Right renal pelvis (tissue), 4 donors: ENCODE results near the gene RNF123. TPM values are rescaled to one million over a fixed set of nuclear protein-coding genes. Genes with fewer than 3 reads are reported as not detected.
"Not testable (repeated sequence)": the region's sequence is repeated elsewhere in the genome, so short reads cannot be mapped to it uniquely, and the experiment has no call there.

Experiments
- DNase-seq, 4 donors: peaks; one replicate each; pipeline ENCODE4 v3.0.0-alpha.2; 2013; ENCODE audit warnings: low read depth in 4 of 4, low spot score in 3 of 4, missing footprints in 1 of 4
- polyA plus RNA-seq, 4 donors: library from polyadenylated mRNA; unstranded; fragments of 120-200 nt; gene quantifications; one replicate each; pipeline ENCODE4 v1.2.1, GENCODE V29; 2013; ENCODE audit not compliant: insufficient read length in 4 of 4

The RNF123 gene
- polyA plus RNA-seq, 4 donors = 35.2 to 38.2 (median 36.8) TPM

DNA sequence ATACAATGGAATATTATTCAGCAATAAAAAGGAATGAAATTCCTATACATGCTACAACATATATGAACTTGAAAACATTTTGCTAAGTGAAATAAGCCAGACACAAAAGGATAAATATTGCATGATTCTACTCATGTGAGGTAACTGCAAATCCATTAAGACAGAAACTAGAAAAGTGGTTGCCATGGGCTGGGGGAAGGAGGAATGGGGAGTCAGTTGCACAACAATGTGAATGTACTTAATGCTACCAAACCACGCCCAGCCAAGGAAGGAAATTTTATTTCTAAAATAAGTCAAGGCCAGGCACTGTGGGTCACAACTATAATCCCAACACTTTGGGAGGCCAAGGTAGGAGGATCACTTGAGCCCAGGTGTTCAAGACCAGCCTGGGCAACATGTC is 44.2 kb downstream of the RNF123 start:
- no peak for DNase-seq

DNA sequence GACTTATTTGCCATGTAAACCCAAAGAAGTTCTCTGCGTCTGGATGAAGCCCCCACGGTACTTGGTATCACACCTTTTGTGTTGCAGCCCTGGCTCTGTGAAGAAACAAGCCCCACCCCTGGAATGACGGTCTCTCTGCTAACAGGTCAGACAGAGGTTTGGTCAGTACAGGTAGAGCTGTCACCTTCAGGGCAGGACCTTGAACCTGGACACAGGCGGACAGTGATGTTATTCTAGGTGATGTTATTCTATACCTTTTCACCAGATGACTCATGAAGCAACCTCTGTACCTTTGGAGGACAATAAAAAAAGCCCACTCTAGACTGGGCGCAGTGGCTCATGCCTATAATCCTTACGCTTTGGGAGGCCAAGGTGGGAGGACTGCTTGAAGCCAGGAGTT is 45.4 kb downstream of the RNF123 start:
- no peak for DNase-seq

DNA sequence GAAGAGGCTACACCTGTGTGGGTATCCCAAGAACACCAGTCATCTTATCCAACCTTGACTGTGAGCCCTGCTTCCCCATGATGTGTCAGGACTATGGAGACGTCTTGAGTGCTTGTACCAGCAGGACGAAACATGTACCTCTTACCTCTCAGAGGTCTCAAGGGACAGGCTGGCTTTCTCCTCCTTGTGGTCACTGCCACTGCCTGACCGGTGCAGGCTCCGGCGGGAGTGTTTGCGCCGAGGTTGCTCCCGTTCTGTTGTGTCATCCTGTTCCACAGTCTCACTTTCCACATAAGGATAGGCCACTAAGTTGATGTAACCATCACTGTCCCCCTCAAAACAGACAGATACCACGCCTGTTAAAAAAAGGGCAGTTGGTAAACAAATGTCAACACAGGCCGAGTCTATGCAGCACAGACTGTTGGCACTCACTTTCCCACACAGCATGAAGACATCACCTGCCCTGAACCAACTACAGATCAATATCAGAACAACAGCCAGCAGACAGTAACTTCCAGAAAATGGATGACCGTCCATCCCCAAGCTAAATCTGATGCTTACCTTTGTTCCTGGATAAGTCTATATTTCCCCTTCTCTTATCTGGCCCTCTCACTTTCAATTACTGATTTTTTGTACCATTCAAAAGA is 48.8 kb downstream of the RNF123 start:
- no peak for DNase-seq

DNA sequence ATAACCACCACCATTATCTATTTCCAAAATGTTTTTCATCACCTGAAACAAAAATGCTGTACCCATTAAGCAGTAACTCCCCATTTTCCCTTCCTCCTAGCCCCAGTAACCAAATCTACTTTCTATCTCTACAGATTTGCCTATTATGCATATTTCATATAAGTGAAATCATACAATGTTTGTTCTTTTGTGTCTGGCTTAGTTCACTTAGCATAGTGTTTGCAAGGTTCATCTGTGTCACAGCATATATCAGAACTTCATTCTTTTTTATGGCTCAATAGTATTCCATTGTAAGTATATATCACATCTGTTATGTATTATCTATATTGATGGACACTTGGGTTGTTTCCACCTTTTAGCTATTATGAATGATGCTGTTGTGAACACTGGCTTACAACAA is 51.1 kb downstream of the RNF123 start:
- no peak for DNase-seq

DNA sequence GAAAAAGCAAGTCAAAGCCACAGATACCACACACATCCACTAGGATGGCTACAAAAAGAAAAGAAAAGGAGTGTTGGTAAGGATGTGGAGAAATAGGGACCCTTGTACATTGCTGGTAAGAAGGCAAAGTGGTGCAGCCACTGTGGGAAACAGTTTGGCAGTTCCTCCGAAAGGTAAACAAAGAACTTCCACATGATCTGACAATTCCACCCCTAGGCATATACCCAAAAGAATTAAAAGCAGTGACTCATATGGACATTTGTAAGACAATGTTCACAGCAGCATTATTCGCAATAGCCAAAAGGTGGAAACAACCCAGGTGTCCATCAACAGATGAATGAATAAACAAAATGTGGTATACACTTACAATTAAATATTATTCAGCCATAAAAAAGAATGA is 56.6 kb downstream of the RNF123 start:
- no peak for DNase-seq

DNA sequence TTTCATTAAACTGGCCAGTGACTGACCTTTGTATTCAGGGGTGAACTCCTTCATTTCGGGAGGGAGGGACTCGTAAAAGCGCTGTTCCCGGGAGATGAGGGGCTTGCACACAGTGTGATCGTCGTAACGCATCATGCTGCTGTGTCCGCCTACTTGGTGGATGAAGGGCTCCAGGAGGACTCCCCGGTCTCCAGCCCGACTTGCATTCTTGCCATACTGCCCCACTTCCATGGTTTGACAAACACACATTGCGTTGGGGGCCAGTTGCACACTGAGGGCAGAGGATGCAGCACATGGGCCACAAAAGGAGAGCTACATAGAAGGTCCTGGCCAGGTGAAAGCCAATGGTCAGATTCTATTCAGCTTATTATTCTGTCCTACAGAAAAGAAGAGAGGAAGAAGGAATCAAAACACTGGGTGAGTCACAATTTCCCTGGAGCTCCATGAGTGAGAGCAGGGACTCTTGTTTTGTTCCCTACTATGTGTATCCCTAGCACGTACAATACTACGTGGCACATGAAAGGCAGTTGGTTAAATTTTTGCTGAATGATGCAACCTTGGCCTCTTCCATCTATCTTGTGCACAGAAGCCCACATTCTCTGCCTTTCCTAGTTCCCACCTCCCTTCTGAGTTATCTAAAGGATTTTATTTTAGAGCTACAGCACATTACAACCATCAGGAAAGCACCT is 58.6 kb downstream of the RNF123 start:
- DNase-seq = no peak

DNA sequence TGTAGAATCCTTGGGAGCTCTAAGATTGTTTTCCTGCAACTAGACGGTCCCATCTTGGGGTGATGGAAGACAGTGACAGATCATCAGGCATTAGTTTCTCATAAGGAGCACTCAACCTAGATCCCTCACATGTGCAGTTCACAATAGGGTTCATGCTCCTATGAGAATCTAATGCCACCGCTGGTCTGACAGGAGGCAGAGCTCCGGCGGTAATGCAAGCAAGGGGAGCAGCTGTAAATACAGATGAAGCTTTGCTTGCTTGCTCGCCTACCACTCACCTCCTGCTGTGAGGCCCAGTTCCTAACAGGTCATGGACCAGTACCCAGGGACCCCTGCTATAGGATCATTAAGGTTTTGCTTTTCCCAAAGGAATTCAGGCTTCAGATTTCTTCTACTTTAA is 59.5 kb downstream of the RNF123 start:
- not testable (repeated sequence) for DNase-seq

DNA sequence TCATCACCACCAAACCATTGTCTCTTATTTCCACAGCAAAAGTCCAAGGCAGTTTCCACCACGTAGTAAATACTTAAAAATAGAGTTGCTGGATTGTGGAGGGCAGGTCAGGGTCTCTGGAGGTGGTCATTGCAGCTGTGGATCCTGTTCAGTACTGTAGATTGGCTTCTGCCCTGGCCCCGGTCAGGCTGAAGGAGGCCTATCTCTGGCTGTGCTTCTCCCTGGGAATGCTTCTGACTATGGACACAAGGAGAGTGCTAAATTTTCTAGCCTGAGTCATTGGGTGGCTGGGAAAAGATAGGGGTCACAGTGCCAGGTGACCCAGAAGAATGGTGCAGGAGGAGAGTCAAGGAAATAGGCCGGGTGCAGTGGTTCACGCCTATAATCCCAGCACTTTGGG is 60.7 kb downstream of the RNF123 start:
- DNase-seq = no peak

DNA sequence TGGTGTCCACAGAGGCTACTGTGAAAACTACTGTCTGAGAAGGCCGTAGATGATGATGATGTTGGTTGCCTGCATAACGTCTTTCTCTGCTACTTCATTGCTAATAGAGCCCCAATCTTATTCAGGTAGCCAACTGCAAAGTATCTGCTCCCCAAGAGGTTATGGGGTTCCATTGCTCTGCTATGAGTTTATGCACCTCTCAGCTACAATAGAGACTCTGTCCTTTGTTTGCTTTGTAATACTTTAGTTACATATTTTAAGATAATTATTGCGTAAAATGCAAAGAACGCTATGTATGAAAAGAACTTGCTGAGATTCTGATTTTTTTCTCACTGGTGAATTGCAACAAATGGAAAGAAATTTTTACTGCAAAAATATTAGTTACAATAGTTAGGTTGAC is 62.1 kb downstream of the RNF123 start:
- no peak for DNase-seq

DNA sequence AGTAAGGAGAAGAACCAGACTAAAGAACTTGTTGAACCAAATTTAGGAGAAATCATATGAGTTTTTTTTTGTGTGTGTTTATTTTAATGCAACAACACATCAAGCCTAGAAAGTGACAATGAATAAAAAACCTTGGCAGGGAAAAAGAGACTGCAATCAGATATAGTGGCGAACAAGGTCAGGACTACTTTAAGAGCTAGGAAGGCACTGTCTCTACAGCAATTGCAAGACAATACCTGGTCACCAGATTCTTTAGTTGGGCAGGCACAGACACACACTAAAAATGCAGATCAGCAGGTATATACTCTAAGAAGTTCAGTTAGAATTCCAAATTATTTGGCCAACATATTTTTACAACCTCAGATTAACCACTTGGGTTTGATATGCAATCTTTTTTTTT is 65.2 kb downstream of the RNF123 start:
- DNase-seq = no peak

DNA sequence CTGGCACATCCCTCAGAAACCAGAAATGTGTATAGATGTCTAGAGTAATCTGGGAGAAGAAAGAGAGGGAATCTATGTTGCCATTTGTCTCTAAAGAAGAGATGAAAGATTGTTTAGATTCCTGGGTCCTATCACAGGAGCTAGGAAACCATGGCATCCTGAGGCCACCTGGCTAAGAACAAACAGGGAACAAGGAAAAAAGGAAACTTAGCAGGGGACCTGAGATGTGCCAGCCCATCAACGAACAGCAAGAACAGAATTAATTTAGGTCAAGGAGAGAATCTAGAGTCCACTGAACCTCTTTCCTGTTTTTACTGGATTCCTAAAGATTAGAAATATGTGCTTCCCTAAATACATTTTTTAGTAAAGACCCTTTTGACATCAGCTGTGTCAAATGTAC is 66.7 kb downstream of the RNF123 start:
- DNase-seq = no peak

DNA sequence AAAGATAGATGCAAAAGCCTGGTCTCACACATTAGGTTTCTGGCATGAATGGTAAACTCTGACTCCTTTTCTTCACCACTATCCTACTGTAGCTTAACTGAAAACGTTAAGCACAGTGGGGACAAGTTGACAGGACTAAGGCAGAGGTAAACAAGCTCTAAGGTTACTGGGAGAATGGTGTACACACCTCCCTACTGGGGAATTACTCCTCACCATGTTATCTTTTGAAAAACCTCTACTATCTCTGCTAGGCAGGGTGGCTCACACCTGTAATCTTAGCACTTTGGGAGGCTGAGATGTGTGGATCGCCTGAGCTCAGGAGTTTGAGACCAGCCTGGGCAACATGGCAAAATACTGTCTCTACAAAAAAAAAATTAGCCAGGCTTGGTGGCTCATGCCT is 67.8 kb downstream of the RNF123 start:
- DNase-seq = no peak

DNA sequence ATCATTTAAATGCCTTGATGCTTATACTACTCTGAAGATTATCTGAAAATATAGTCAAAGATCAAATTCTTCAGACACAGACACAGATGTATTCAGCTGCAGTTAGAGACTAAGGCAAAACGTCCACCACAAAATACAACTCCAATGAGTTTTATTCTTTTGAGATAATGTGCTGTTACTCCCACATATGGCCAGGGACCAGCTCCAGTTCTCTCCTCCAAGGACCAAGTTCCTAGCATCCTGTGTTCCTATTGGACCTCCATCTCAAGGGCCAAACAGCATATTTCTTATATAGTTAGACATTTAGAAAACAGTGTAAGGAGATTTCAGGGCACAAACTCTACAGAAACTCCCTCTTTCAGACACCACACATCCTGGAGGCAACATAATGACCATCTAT is 69.9 kb downstream of the RNF123 start:
- peak in 1 of 4 donors; percentile 3 for DNase-seq

DNA sequence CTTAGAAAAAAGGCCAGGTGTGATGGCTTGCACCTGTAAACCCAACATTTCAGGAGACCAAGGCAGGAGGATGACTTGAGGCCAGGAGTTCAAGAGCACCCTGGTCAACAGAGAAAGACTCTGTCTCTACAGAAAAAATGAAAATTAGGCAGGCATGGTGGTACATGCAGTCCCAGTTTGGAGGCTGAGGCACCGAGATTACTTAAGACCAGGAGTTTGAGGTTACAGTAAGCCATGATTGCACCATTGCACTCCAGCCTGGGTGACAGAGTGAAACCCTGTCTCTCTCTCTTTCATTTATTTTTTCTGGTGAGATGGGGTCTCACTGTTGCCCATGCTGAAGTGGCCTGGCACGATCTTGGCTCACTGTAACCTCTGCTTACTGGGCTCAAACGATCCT is 72.3 kb downstream of the RNF123 start:
- DNase-seq = no peak

DNA sequence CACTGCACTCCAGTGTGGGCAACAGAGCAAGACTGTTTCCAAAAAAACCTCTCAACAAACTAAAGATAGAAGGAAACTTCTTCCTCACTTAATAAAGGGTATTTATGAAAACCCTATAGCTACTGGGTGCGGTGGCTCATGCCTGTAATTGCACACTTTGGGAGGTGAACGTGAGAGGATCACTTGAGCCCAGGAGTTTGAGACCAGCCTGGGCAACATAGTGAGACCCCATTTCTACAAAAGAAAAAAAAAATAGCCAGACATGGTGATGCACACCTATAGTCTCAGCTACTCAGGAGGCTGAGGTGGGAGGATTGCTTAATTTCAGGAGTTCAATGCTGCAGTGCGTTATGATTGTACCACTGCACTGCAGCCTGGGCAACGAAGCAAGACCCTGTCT is 74.6 kb downstream of the RNF123 start:
- DNase-seq = no peak

DNA sequence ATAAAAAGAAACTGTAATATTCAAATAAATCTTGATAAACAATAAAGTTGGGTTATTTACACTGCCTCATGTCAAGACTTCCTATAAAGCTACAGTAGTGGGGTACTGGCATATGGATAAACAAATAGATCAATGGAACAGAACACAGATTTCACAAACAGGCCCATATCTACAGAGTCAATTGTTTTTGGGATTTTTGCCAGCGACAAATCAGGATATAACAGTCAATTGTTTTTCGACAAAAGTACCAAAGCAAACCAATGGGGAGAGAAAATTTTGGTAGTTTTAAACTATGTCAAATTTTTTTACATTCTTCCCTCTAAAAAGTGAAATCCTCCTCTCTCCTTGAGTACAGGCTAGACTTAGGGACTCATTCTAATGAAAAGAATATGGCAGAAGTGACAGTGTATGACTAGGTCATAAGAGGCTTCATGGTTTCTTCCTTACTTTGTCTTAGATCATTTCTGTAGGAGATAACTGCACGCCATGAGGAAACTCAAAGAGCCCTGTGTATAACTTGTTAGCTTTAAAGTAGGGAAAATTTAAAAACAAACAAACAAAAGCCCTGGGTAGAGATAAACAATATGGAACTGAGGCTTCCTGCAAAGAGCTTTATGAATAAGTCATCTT is 80.0 kb downstream of the RNF123 start:
- DNase-seq = no peak

DNA sequence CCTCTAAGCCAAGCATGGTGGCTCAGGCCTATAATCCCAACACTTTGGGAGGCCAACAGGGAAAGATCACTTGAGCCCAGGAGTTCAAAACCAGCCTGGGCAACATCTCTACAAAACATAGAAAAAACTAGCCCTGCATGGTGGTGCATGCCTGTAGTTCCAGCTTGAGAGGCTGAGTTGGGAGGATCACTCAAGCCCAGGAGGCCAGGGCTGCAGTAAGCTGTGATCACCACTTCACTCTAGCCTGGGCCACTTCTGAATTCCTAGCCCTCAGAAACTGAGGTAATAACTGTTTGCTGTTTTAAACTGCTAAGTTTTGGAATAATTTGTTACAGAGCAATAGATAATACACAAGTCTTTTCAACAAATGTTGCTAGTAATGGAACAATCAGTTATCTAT is 80.6 kb downstream of the RNF123 start:
- no peak for DNase-seq

Other genes with a start within 250 kb of the RNF123 start
- gene DAG1, start 219.3 kb upstream of the RNF123 start, polyA plus RNA-seq = 100 to 1,000 TPM; 123 to 132 (median 125) TPM
- gene BSN, start 135.1 kb upstream of the RNF123 start, polyA plus RNA-seq = 1 to 10 TPM in 3 of 4 donors, under 1 TPM in 1; 0.98 to 1.8 (median 1.5) TPM
- gene APEH, start 15.2 kb upstream of the RNF123 start, polyA plus RNA-seq = 100 to 1,000 TPM; 143 to 155 (median 147) TPM
- gene MST1, start 83 bp upstream of the RNF123 start, polyA plus RNA-seq = 100 to 1,000 TPM; 115 to 197 (median 150) TPM
- gene AMIGO3, start 30.1 kb downstream of the RNF123 start, polyA plus RNA-seq = 1 to 10 TPM in 3 of 4 donors, under 1 TPM in 1; 0.94 to 2.6 (median 1.3) TPM
- 10 to 100 TPM; 12.8 to 17.0 (median 14.0) TPM for gene GMPPB, start 34.4 kb downstream of the RNF123 start, polyA plus RNA-seq
- 10 to 100 TPM; 54.0 to 64.2 (median 59.5) TPM for gene IP6K1, start 97.0 kb downstream of the RNF123 start, polyA plus RNA-seq
- gene CDHR4, start 110.3 kb downstream of the RNF123 start, polyA plus RNA-seq = under 1 TPM in 1 of 4 donors, not detected in 3; 0.05 TPM
- 10 to 100 TPM; 10.3 to 13.1 (median 12.0) TPM for gene INKA1, start 113.7 kb downstream of the RNF123 start, polyA plus RNA-seq
- gene UBA7, start 124.4 kb downstream of the RNF123 start, polyA plus RNA-seq = 10 to 100 TPM; 35.4 to 45.3 (median 39.2) TPM
- 10 to 100 TPM in 2 of 4 donors, 1 to 10 TPM in 2; 8.6 to 10.4 (median 9.9) TPM for gene TRAIP, start 167.0 kb downstream of the RNF123 start, polyA plus RNA-seq
- gene CAMKV, start 180.3 kb downstream of the RNF123 start, polyA plus RNA-seq = under 1 TPM; 0.07 to 0.39 (median 0.15) TPM
- gene MST1R, start 214.3 kb downstream of the RNF123 start, polyA plus RNA-seq = 1 to 10 TPM in 3 of 4 donors, under 1 TPM in 1; 0.84 to 1.5 (median 1.3) TPM
- gene MON1A, start 240.3 kb downstream of the RNF123 start, polyA plus RNA-seq = 10 to 100 TPM in 1 of 4 donors, 1 to 10 TPM in 3; 7.1 to 10.8 (median 7.9) TPM